Loucy (cell line): ENCODE measurements around the gene EXD3.

Source experiments
- CTCF ChIP-seq: fragments of 200-600 bp; sonication (generic); conservative IDR thresholded peaks from 2 replicates; pipeline ENCODE4 v1.5.1; 2014; ENCODE audit warnings: mild to moderate bottlenecking, antibody characterized with exemption, low read length
- EZH2phosphoT487 ChIP-seq: fragments of 200-600 bp; IDR thresholded peaks from 2 replicates; pipeline ENCODE4 v1.6.1; 2018; ENCODE audit warnings: antibody characterized with exemption, mild to moderate bottlenecking, moderate library complexity, borderline replicate concordance

DNA sequence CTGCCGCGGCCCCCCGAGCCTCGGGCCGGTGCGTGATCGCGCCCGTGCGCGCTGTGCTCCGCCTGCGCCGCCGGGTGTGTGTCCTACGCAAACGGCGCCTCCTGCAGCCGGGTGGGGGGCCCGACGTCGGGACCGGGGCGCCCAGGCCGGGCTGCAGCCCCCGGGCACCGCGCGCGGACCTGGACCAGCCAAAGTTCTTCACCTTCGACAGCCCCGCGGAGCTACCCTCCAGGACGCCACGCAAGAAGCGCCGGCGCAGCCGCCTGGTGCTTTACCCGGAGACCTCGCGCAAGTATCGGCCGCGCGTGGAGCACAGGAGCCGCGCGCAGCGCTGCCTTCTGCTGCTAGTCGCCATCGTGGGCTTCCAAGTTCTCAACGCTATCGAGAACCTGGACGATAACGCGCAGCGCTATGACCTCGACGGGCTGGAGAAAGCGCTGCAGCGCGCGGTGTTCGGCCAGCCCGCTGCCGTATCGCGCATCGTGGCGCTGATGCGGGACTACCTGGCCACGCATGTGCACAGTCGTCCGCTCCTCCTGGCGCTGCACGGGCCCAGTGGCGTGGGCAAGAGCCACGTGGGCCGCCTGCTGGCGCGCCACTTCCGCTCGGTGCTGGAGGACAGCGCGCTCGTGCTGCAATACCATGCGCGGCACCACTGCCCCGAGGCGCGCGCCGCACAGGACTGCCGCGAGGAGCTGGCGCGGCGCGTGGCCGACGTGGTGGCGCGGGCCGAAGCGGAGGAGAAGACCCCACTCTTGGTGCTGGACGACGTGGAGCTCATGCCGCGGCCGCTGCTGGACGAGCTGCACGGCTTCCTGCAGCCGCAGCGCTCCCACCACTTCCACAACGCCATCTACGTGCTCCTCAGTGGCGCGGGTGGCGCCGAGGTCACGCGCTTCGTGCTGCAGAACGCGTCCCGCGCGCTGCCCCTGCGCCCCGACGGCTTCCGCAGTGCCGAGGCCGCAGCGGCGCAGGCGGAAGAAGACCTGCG, 143.9 kb downstream of the EXD3 start:
- TF ChIP-seq CTCF (no peak), EZH2phosphoT487 (no peak)
